HG03103 (cell line): ENCODE results near the gene LONP1.
"Not testable (repeated sequence)": the region's sequence is repeated elsewhere in the genome, so short reads cannot be mapped to it uniquely, and the experiment has no call there.

Experiments used
- ATAC-seq: cut with Tn5 transposase; IDR thresholded peaks from one replicate; pipeline ENCODE4 v1.9.1; 2021; ENCODE audit warnings: low read depth; ENCODE audit not compliant: unreplicated experiment

Gene LONP1

GRCh38 chr19:5694167-5694955 is 25.6 kb downstream of the LONP1 start:
- no peak for ATAC-seq

- ATAC-seq: no peak
Observed at GRCh38 chr19:5693195-5694166, 26.5 kb downstream of the LONP1 start.

GRCh38 chr19:5692723-5693194 is 27.2 kb downstream of the LONP1 start:
- ATAC-seq: no peak

GRCh38 chr19:5691822-5692722 is 27.9 kb downstream of the LONP1 start:
- ATAC-seq: no peak

GRCh38 chr19:5690955-5691821 is 28.8 kb downstream of the LONP1 start:
- no peak for ATAC-seq

DNA sequence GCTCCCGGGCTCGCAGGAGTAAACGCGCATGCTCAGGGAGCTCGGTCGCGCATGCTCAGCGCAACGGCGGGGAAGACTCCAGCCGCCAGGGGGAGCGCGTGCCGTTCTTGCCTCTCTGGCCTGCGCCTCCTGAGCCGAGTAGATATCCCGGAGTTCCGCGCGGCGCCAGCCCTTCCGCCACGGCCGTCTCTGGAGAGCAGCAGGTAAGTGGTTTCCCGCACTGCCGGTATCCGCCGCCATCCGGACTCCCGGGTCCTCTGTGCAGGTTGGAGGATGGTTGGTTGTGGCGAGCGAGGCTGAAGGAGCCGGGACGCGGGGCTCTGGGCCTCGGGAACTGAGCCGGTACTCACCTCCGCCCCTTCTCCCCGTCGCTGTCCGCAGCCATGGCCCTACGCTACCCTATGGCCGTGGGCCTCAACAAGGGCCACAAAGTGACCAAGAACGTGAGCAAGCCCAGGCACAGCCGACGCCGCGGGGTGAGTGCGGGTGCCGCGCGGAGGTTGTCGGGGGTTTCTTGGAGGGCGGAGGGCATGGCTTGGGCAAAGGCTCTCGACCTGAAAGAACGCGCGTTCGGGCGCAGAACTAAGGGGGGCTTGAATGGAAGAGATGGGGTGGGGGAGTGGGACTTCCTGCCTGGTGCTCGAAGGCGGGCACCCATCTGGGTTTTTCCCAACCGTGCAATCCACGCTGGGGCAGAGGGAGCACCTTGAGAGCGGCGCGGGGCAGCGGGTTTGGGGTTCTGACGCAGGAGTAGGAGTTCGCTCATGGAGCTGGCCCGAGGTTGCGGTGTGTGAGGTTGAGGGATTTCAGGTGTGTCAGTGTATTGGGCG is 29.6 kb downstream of the LONP1 start, which contains the start of gene RPL36:
RPL36 (plus strand) TSS at position 171 of the 830 bp plus-strand sequence; CDS start at position 384, 213 bp downstream.
- ATAC-seq: peak; percentile 43

DNA sequence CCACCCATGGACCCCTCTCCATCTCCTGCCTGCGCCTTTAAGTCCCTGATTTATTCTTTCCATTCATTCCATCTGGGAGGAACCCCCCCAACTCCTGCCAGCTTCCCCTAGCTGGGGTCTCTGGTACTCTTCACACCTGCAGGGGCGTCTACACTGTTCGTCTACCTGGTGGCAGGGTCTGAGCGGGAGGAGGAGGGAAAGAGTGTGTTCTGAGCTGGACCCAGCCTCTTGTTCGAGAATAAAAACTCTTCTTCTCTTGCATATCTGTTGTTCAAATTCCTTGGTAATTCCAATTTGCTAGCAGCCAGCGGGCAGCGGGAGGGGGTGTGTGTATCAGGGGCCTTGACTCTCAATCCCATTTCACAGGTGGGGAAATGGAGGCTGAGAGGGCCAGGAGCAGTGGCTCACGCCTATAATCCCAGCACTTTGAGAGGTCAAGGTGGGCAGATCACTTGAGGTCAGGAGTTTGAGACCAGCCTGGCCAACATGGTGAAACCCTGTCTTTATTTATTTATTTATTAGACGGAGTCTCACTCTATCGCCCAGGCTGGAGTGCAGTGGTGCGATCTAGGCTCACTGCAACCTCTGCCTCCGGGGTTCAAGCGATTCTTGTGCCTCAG is 31.6 kb downstream of the LONP1 start:
- ATAC-seq: not testable (repeated sequence)

DNA sequence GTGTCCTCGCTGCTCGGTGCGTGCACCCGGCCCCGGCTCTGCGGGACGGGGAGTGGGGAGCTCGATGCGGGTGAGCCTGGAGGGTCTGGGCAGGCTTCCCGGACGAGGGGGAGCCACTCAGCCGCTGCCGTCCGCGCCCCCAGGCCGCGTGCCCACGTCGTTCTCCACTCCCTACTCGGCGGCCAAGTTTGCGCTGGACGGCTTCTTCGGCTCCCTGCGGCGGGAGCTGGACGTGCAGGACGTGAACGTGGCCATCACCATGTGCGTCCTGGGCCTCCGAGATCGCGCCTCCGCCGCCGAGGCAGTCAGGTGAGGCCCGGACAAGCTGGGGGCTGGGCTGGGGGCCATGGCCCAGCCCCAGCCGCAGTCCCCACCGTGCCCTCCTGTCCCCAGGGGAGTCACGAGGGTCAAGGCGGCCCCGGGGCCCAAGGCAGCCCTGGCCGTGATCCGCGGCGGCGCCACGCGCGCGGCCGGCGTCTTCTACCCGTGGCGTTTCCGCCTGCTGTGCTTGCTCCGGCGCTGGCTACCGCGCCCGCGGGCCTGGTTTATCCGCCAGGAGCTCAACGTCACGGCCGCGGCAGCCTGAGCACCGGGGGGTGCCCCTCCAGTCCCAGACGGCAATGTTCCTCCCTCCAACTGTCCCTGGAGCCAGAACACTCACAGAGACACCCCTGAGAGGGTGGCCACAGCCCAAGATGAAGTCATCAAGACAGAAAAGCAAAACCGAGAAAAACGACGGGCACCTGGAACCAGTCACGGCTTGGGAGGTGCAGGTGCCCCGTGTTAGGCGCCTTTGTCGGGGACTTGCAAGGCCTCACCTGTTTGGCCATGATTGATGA is 32.4 kb downstream of the LONP1 start:
- no peak for ATAC-seq

GRCh38 chr19:5686647-5687359 is 33.1 kb downstream of the LONP1 start:
- peak; percentile 45 for ATAC-seq

- ATAC-seq: no peak
Observed at GRCh38 chr19:5686326-5686646, 33.7 kb downstream of the LONP1 start.

DNA sequence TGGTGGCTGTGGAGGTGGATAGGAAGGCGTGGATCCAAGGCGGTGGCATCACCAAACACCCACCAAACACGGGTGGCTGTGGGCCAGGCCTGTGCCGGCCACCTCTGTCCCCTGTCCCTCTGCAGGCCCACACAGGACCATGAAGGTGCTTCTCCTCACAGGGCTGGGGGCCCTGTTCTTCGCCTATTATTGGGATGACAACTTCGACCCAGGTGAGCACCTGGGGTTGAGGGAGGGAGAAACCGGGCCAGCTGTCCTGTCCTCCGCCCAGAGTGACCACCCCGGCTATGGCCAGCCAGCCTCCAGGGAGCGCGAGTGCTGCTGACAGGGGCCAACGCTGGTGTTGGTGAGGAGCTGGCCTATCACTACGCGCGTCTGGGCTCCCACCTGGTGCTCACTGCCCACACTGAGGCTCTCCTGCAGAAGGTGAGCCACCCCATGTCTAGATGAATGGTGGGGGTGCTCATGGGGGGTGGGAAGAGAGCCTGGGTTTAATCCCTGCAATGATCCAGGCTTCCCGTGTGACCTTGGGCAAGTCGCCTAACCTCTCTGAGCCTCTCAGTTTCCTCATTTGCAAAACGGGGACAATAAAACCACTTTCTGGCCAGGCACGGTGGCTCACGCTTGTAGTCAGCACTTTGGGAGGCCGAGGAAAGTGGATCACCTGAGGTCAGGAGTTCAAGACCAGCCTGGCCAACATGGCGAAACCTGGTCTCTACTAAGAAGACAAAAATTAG is 35.1 kb downstream of the LONP1 start:
- no peak for ATAC-seq

DNA sequence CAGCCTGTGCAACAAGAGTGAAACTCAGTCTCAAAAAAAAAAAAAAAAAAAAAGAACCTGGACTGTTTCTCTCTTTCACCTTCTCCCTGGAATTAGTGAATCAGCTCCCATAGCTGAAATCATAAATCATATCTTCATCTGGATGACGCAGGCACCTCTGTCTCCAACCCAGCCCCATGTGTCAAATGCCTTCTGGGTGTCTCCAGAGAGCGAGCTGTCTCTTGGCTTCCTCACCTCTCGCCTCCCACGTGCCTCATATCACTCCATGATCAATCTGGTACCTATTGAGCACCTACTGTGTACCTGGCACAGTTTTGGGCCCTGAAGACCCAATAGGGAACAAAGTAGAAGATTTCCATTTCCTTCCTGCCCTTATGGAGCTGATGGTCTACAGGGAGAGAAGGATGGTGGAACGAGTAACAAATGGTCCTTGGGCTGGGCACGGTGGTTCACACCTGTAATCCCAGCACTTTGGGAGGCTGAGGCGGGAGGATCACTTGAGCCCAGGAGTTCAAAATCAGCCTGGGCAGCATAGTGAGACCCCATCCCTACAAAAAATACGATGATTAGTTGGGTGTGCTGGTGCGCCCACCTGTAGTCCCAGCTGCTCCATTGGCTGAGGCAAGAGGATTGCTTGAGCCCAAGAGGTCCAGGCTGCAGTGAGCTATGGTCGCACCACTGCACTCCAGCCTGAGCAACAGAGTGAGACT is 36.6 kb downstream of the LONP1 start:
- ATAC-seq: no peak

GRCh38 chr19:5682107-5682482 is 37.9 kb downstream of the LONP1 start:
- ATAC-seq: no peak

DNA sequence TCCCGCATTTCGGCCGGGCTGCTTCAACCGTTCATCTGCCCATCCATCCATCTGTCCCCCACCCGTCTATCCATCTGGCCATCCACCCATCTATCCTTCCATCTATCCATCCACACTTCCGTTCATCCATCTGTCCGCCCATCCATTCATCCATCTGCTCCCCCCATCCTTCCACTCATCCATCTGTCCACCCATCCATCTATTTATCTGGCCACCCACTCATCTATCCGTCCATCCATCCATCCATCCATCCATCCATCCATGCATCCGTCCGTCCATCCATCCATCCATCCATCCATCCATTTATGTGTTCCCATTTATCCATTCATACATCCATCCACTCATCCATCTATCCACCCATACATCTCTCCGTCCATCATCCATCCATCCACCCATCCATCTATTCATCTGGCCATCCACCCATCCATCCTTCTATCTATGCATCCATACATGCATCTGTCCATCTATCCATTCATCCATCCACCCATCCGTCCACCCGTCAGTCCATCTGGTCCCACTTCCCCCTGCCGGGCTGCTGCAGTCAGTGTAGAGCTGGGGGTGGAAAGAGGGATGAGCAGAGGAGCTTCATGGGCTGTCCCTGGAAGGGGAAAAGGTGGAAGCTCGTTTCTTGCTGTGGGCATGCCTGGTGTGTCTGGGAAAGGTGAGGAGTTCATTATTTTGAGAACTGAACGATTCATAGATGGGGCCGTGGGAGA is 38.4 kb downstream of the LONP1 start:
- no peak for ATAC-seq
